Vagina (tissue), 2 donors: ENCODE results near the gene CD36. TPM values are rescaled to one million over a fixed set of nuclear protein-coding genes. Genes with fewer than 3 reads are reported as not detected.

Source experiments
- DNase-seq, 2 donors: peaks; one replicate each; pipeline ENCODE4 v3.0.0-alpha.2; 2017; ENCODE audit errors: extremely low spot score in 2 of 2
- H3K27ac ChIP-seq: fragments of 200-600 bp; sonication (generic); one replicate; pipeline ENCODE4 v1.5.1; 2019
- H3K27me3 ChIP-seq: fragments of 200-600 bp; sonication (generic); one replicate; pipeline ENCODE4 v1.5.1; 2019
- H3K36me3 ChIP-seq, 2 donors: fragments of 200-600 bp; sonication (generic); one replicate each; pipeline ENCODE4 v1.5.1; 2017 to 2019
- H3K4me1 ChIP-seq: fragments of 200-600 bp; sonication (generic); one replicate; pipeline ENCODE4 v1.5.1; 2019
- H3K4me3 ChIP-seq, 2 donors: fragments of 200-600 bp; sonication (generic); 1 replicate in 1 of 2; 2 replicates in 1 of 2; pipeline ENCODE4 v1.5.1; 2016 to 2019
- H3K9me3 ChIP-seq: fragments of 200-600 bp; sonication (generic); one replicate; pipeline ENCODE4 v1.5.1; 2019
- POLR2A ChIP-seq, 2 donors: fragments of 450-650 bp; IDR thresholded peaks; one replicate each; pipeline ENCODE4 v1.6.1; 2017; ENCODE audit warnings: antibody characterized with exemption in 2 of 2, mild to moderate bottlenecking in 2 of 2, moderate library complexity in 2 of 2
- POLR2AphosphoS5 ChIP-seq, 2 donors: sonication (generic); formaldehyde crosslinking; IDR thresholded peaks; one replicate each; pipeline ENCODE4 v1.9.0; 2017; ENCODE audit warnings: antibody characterized with exemption in 2 of 2, mild to moderate bottlenecking in 2 of 2, low read depth in 1 of 2; ENCODE audit not compliant: insufficient read depth in 1 of 2
- intact Hi-C: fragments of 100-400 bp; cut with DNase I; formaldehyde crosslinking; loops from one replicate; pipeline ENCODE4 v1.15.1; 2023
- total RNA-seq: library from RNA; depleted of rRNA; stranded (reverse); fragments of >200 nt; gene quantifications from one replicate; pipeline ENCODE4 v1.2.3, GENCODE V29; 2016
- TF ChIP-seq, protein P1 (sequence below), 3 experiments: fragments of 450-650 bp in 2 of 3; fragments of 200-600 bp in 1 of 3; sonication (generic) in 1 of 3; IDR thresholded peaks; one replicate each; pipeline ENCODE4 v1.5.1; 2017 to 2019; ENCODE audit warnings: antibody characterized with exemption in 3 of 3, mild to moderate bottlenecking in 2 of 3, moderate library complexity in 2 of 3

Gene CD36
- 102 TPM for total RNA-seq

DNA sequence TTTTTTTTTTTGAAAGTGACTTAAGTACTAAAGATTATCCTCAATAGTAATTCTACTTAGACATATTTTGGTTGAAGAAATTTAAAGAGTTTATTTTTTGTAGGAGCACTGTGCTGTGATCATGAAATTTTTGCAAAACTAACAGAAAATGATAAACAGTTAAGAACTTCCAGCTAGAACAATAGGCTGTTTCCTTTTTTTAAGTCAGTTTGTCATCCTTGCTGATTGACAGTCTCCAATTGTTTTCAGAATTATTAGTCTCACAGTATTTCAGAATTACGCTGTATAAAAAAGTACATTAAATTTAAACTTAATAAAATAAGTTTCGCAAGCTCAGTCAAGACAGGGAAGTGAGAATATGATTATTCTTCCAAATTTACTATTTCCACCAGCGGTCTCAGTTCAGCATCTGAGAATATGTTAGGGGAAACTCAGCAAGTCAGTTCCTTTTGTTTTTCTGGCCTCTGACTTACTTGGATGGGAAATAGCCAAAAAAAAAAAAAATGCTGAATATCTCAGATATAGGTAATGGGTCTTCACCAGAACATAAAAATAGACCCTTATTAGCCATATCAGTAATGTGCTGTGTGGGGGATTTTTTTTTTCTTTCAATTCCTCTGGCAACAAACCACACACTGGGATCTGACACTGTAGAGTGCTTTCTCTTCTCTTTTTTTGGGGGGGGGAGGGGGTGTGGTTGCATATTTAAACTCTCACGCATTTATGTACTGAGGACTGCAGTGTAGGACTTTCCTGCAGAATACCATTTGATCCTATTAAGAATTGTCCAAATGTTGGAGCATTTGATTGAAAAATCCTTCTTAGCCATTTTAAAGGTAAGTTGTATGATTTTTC, at the start of gene CD36:
Gene CD36, plus strand, starts transcription at position 732 of the 855 bp plus-strand sequence. CDS start 8,099 bp downstream, outside the sequence.
- Histone ChIP-seq H3K27ac (no peak within 1 kb of the TSS), H3K9me3 (no peaks in the 10 kb centered on the region), H3K36me3 (no peaks in the 10 kb centered on the region), H3K27me3 (no peaks in the 10 kb centered on the region), H3K4me3 (no peak within 1 kb of the TSS), H3K4me1 (no peaks in the 10 kb centered on the region)
- intact Hi-C loops: no loop called here
- no peak for DNase-seq
- TF ChIP-seq POLR2AphosphoS5 (IDR thresholded peaks at IDR 0.05; ENCODE audit: insufficient read depth in 1 of 2, low read depth in 1 of 2): no peak

DNA sequence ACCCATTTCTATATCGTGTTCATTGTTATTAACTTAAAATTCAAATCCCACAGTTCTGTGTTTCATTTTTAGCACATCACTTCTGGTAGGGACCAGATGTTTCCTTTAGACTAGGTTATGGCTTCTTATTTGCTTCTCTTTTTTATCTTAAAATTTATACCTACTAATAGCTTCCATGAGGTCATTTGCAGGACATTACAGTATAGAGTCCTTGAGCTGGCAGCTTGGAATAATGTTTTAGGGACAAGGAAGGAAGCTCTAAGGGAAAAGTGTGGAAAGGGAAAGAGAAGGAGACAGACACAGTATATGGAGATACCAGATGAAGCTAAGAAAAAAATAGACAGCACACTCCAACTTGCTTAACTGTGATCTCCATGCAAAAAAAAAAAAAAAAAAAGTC, 48.8 kb upstream of the CD36 start:
- no peaks in the 10 kb centered on the region for H3K27me3 ChIP-seq
- H3K4me3 ChIP-seq: no peak overlapping the region
- no peak overlapping the region for H3K27ac ChIP-seq
- no peaks in the 10 kb centered on the region for H3K4me1 ChIP-seq
- H3K9me3 ChIP-seq: no peaks in the 10 kb centered on the region
- TF ChIP-seq POLR2AphosphoS5 (IDR thresholded peaks at IDR 0.05; ENCODE audit: insufficient read depth in 1 of 2, low read depth in 1 of 2) (no peak), POLR2A (IDR thresholded peaks at IDR 0.05) (no peak)
- TF ChIP-seq, protein P1, sequence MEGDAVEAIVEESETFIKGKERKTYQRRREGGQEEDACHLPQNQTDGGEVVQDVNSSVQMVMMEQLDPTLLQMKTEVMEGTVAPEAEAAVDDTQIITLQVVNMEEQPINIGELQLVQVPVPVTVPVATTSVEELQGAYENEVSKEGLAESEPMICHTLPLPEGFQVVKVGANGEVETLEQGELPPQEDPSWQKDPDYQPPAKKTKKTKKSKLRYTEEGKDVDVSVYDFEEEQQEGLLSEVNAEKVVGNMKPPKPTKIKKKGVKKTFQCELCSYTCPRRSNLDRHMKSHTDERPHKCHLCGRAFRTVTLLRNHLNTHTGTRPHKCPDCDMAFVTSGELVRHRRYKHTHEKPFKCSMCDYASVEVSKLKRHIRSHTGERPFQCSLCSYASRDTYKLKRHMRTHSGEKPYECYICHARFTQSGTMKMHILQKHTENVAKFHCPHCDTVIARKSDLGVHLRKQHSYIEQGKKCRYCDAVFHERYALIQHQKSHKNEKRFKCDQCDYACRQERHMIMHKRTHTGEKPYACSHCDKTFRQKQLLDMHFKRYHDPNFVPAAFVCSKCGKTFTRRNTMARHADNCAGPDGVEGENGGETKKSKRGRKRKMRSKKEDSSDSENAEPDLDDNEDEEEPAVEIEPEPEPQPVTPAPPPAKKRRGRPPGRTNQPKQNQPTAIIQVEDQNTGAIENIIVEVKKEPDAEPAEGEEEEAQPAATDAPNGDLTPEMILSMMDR (IDR thresholded peaks at IDR 0.05): no peak
- H3K36me3 ChIP-seq: no peaks in the 10 kb centered on the region
- intact Hi-C loops: no loop called here
- DNase-seq: no peak

DNA sequence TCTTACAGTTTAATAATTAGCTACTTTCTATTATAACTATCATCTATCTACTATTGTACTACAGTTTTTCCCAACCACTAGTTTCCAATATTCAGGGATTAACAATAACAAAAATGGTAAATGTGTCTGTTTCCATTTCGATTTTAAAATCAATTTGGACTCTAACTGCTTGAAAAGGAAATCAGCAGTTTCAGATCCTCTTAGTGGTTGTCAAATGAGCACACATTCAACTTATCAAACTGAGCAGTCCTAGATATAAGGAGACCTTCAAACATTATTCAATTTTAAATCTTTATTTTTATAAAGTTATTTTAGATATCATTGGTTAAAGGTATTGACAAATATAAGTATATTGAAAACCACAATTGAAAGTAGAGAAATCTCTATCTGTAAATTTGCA, 46.8 kb upstream of the CD36 start:
- no peaks in the 10 kb centered on the region for H3K27me3 ChIP-seq
- no peak for DNase-seq
- peaks cover under 1% of the 10 kb centered on the region for H3K4me1 ChIP-seq
- no peaks in the 10 kb centered on the region for H3K36me3 ChIP-seq
- TF ChIP-seq POLR2A (IDR thresholded peaks at IDR 0.05): no peak
- no peaks in the 10 kb centered on the region for H3K9me3 ChIP-seq
- no peak overlapping the region for H3K4me3 ChIP-seq
- intact Hi-C loops: no loop called here
- H3K27ac ChIP-seq: no peak overlapping the region

DNA sequence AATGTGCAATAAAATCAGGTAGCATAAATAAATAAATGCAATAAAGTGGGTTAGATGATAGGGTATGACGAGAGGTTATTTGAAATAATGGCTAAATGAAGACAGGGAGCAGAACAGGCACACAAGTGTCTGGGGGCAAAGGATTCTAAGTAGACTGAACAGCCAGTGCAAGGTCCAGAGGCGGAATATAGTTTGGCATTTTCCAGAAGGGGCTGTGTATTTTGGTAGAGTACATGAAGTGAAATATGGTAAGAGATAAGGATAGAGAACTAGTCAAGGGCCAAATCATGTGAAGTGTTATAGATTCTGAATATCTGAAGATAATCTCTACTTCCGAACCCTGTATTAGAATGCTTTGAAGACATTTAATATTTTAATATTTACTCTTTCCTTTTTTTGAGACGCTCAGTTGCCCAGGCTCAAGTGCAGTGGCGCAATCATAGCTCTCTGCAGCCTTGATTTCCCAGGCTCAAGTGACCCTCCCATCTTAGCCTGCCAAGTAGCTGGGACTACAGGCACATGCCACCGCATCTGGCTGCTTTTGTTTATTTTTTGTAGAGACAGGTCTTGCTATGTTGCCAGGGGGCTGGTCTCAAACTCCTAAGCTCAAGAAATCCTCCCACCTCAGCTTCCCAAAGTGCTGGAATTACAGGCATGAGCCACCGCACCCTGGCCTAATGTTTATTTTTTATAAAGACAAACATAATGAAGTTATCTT, 44.4 kb upstream of the CD36 start:
- no peak for DNase-seq
- intact Hi-C loops: no loop called here
- Histone ChIP-seq H3K4me3 (no peak overlapping the region), H3K4me1 (peaks cover 7% of the 10 kb centered on the region), H3K9me3 (no peaks in the 10 kb centered on the region), H3K27me3 (no peaks in the 10 kb centered on the region), H3K36me3 (no peaks in the 10 kb centered on the region), H3K27ac (no peak overlapping the region)
- no peak for TF ChIP-seq POLR2A (IDR thresholded peaks at IDR 0.05)
- TF ChIP-seq, protein P1 (IDR thresholded peaks at IDR 0.05): no peak
- no peak for TF ChIP-seq POLR2AphosphoS5 (IDR thresholded peaks at IDR 0.05; ENCODE audit: insufficient read depth in 1 of 2, low read depth in 1 of 2)

DNA sequence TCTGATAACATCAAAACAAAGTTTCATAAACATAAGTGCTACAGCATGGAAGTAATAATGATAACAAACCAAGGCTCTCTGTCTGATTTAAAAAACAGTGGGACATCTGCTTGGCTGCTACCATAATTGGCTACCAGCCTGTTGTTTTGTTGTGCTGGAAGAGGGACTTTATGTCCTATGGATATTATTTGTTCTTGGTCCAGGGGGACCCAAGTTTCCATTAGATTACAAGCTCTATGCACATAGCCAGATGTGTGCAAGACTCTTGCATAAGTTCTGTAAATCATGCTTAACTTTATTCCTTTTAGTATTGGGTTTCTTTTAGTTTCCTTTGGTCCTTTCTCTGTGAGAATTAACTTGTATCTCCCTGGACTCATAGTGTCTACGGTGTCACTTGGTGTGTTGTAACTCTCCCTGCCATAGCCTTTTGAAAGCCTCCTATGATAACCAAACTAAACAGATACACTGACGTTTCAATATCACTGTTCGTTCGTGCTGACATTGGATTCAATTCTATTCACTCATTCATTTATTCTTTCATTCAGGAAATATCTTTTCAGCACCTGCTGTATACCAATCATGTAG, 41.4 kb upstream of the CD36 start:
- Histone ChIP-seq H3K4me3 (no peak overlapping the region), H3K4me1 (peaks cover 7% of the 10 kb centered on the region), H3K9me3 (no peaks in the 10 kb centered on the region), H3K27me3 (no peaks in the 10 kb centered on the region), H3K36me3 (no peaks in the 10 kb centered on the region), H3K27ac (no peak overlapping the region)
- DNase-seq: no peak
- TF ChIP-seq POLR2A (IDR thresholded peaks at IDR 0.05): no peak
- TF ChIP-seq POLR2AphosphoS5 (IDR thresholded peaks at IDR 0.05; ENCODE audit: insufficient read depth in 1 of 2, low read depth in 1 of 2): no peak
- TF ChIP-seq, protein P1 (IDR thresholded peaks at IDR 0.05): no peak
- intact Hi-C loops: no loop called here
